ENCODE results near the gene TIMP2.

Gene TIMP2

GRCh38 chr17:78804777-78805176 lies 120.4 kb downstream of the TIMP2 start:
- DNase-seq, result no peak

- DNase-seq, result no peak
Measured at GRCh38 chr17:78803186-78803845, 121.9 kb downstream of the TIMP2 start.

All from CD4-positive, alpha-beta T cell treated with Interleukin-4 for 4 hours (primary cell).